GM12878 (cell line): ENCODE results near the gene MIER3. TPM values are rescaled to one million over a fixed set of nuclear protein-coding genes. Genes with fewer than 3 reads are reported as not detected.
A peak's percentile ranks its signal among the peaks of the same experiment; 100 is the strongest.

ENCODE experiments used
- ATAC-seq: fragments of 200-7000 bp; cut with Tn5 transposase; 3 replicates; pipeline ENCODE4 v1.9.1; 2020; ENCODE audit warnings: mild to moderate bottlenecking, moderate library complexity
- BruUV-seq: library from RNA; stranded (reverse); fragments of 400-500 nt; replicated peaks from 2 replicates; lab custom pipeline; 2021; lab: Mats Ljungman, UMichigan
- CTCF ChIA-PET: fragments of 300-600 bp; sonication (Branson Sonifier 250); formaldehyde crosslinking; extraction: SDS; loops from one replicate; lab custom pipeline; 2021; ENCODE audit warnings: inconsistent platforms; lab: Yijun Ruan, JAX
- POLR2A ChIA-PET: fragments of 350-600 bp; formaldehyde crosslinking; extraction: SDS; loops from one replicate; lab custom pipeline; 2021; ENCODE audit warnings: inconsistent platforms; lab: Charles Lee
- RAD21 ChIA-PET: fragments of 300-600 bp; sonication (Branson Sonifier 250); formaldehyde crosslinking; loops from one replicate; lab custom pipeline; 2023; ENCODE audit warnings: antibody characterized with exemption; ENCODE audit not compliant: unreplicated experiment; lab: Charles Lee
- SMC1A ChIA-PET: fragments of 300-600 bp; sonication (Branson Sonifier 250); formaldehyde crosslinking; loops from one replicate; lab custom pipeline; 2023; ENCODE audit not compliant: unreplicated experiment, uncharacterized antibody; lab: Charles Lee
- DNase-seq: peaks from one replicate; pipeline ENCODE4 v3.0.0-alpha.2; 2011; ENCODE audit warnings: low read depth, low spot score
- FAIRE-seq: peaks from 3 replicates; lab custom pipeline; 2011; peaks lifted over from hg19 to GRCh38; lab: Jason Lieb, UNC
- H2AFZ ChIP-seq: 2 replicates; pipeline ENCODE4 v1.6.0; 2011; ENCODE audit warnings: low read depth, low read length, control low read depth; ENCODE audit not compliant: control insufficient read depth
- H3K27ac ChIP-seq: 2 replicates; pipeline ENCODE4 v1.5.1; 2011; ENCODE audit warnings: control low read depth; ENCODE audit not compliant: control insufficient read depth, insufficient read depth
- H3K27me3 ChIP-seq, 2 experiments: replicated peaks in 1 of 2; 2 replicates each; pipeline versions ENCODE4 v1.6.0 to v1.6.1; 2011; ENCODE audit warnings: low read length in 1 of 2; ENCODE audit not compliant: control insufficient read depth in 2 of 2, insufficient read depth in 2 of 2
- H3K36me3 ChIP-seq, 2 experiments: 2 replicates each; pipeline ENCODE4 v1.5.1; 2011; ENCODE audit warnings: low read length in 1 of 2; ENCODE audit not compliant: control insufficient read depth in 2 of 2, insufficient read depth in 2 of 2
- H3K4me1 ChIP-seq: 2 replicates; pipeline ENCODE4 v1.6.1; 2011; ENCODE audit warnings: mild to moderate bottlenecking, low read length, moderate library complexity, mixed read lengths; ENCODE audit not compliant: control insufficient read depth, insufficient read depth
- H3K4me2 ChIP-seq: 2 replicates; pipeline ENCODE4 v1.6.0; 2011; ENCODE audit warnings: control low read depth; ENCODE audit not compliant: control insufficient read depth, insufficient read depth
- H3K4me3 ChIP-seq: fragments of 200-600 bp; sonication (generic); 2 replicates; pipeline ENCODE4 v1.5.1; 2016
- H3K79me2 ChIP-seq: 2 replicates; pipeline ENCODE4 v1.6.0; 2011; ENCODE audit warnings: low read length; ENCODE audit not compliant: control insufficient read depth, insufficient read depth
- H3K9ac ChIP-seq: 2 replicates; pipeline ENCODE4 v1.8.0; 2011; ENCODE audit warnings: low read length, control low read depth, mixed read lengths; ENCODE audit not compliant: control insufficient read depth, insufficient read depth
- H3K9me3 ChIP-seq: replicated peaks from 3 replicates; pipeline ENCODE4 v1.5.1; 2011; ENCODE audit warnings: mild to moderate bottlenecking, low read length; ENCODE audit not compliant: control insufficient read depth, insufficient read depth
- H4K20me1 ChIP-seq: 2 replicates; pipeline ENCODE4 v1.6.0; 2011; ENCODE audit not compliant: control insufficient read depth, insufficient read depth
- BRCA1 ChIP-seq: IDR thresholded peaks from 2 replicates; pipeline ENCODE4 v1.6.1; 2011; ENCODE audit warnings: low read depth, low read length, improper control_type of control experiment
- EGR1 ChIP-seq, 2 experiments: IDR thresholded peaks; 1 replicate in 1 of 2; 2 replicates in 1 of 2; pipeline ENCODE4 v1.6.1; 2011 to 2012; ENCODE audit warnings: low read depth in 2 of 2, low read length in 2 of 2, borderline replicate concordance in 1 of 2, mild to moderate bottlenecking in 1 of 2, moderate library complexity in 1 of 2
- FOXK2 ChIP-seq: fragments of 450-650 bp; IDR thresholded peaks from 2 replicates; pipeline ENCODE4 v1.6.1; 2017; ENCODE audit warnings: mild to moderate bottlenecking, moderate library complexity
- FOXM1 ChIP-seq: IDR thresholded peaks from 2 replicates; pipeline ENCODE4 v1.6.1; 2012; ENCODE audit warnings: low read depth, mild to moderate bottlenecking, inconsistent platforms, low read length, moderate library complexity
- HDAC2 ChIP-seq: fragments of 200-600 bp; sonication (generic); IDR thresholded peaks from 2 replicates; pipeline ENCODE4 v1.6.1; 2017
- IKZF1 ChIP-seq: fragments of 450-650 bp; conservative IDR thresholded peaks from 2 replicates; pipeline ENCODE4 v1.6.1; 2017; ENCODE audit warnings: antibody characterized with exemption, mild to moderate bottlenecking
- MTA2 ChIP-seq: fragments of 450-650 bp; IDR thresholded peaks from 2 replicates; pipeline ENCODE4 v1.6.1; 2016; ENCODE audit warnings: low read depth, mild to moderate bottlenecking, moderate library complexity
- MXI1 ChIP-seq: fragments of 150-350 bp; IDR thresholded peaks from 2 replicates; pipeline ENCODE4 v1.6.1; 2011; ENCODE audit warnings: low read depth, mild to moderate bottlenecking, inconsistent platforms, low read length, improper control_type of control experiment
- MYB ChIP-seq: fragments of 150-350 bp; IDR thresholded peaks from 2 replicates; pipeline ENCODE4 v1.6.1; 2014; ENCODE audit warnings: mild to moderate bottlenecking, low read depth, low read length, borderline replicate concordance
- PML ChIP-seq: IDR thresholded peaks from 2 replicates; pipeline ENCODE4 v1.6.1; 2012; ENCODE audit warnings: low read length, inconsistent platforms
- RB1 ChIP-seq: fragments of 450-650 bp; formaldehyde crosslinking; IDR thresholded peaks from 2 replicates; pipeline ENCODE4 v1.6.1; 2017; ENCODE audit warnings: mild to moderate bottlenecking, borderline replicate concordance
- RBBP5 ChIP-seq: fragments of 200-600 bp; sonication (generic); conservative IDR thresholded peaks from 2 replicates; pipeline ENCODE4 v1.6.1; 2016
- SMAD1 ChIP-seq: fragments of 450-650 bp; IDR thresholded peaks from 2 replicates; pipeline ENCODE4 v1.6.1; 2018; ENCODE audit warnings: mild to moderate bottlenecking, low read depth; ENCODE audit not compliant: partially characterized antibody
- SMC3 ChIP-seq: IDR thresholded peaks from 2 replicates; pipeline ENCODE4 v1.6.1; 2011; ENCODE audit warnings: low read length, improper control_type of control experiment, borderline replicate concordance
- SUPT20H ChIP-seq: IDR thresholded peaks from 2 replicates; pipeline ENCODE4 v1.6.1; 2011; ENCODE audit warnings: low read depth, mild to moderate bottlenecking, low read length, moderate library complexity, borderline replicate concordance; ENCODE audit not compliant: control insufficient read depth
- YY1 ChIP-seq: IDR thresholded peaks from 2 replicates; pipeline ENCODE4 v1.6.1; 2011; ENCODE audit warnings: low read depth, mild to moderate bottlenecking, low read length
- WGBS: methylation state at CpG from one replicate; pipeline ENCODE4 v1.1.6; 2016; ENCODE audit warnings: low lambda C conversion rate; ENCODE audit not compliant: insufficient replicate concordance, insufficient coverage; ENCODE audit errors: missing lambda C conversion rate; 5-methylcytosine and 5-hydroxymethylcytosine counted together
- in situ Hi-C: fragments of 300-500 bp; cut with MboI; formaldehyde crosslinking; loops from 9 replicates; pipeline ENCODE4 v1.14.3; 2018; ENCODE audit warnings: mixed read lengths
- intact Hi-C: fragments of 100-400 bp; cut with micrococcal nuclease; formaldehyde crosslinking; loops from one replicate; pipeline ENCODE4 v1.14.2; 2022; ENCODE audit not compliant: unreplicated experiment
- polyA plus RNA-seq, 11 experiments: library from polyadenylated mRNA; depleted of rRNA in 4 of 11; unstranded in 6 of 11; stranded (reverse) in 5 of 11; fragments of >200 nt; fragmentation: Nextera tagmentation in 4 of 11; fragmentation: Illumina TruSeq in 1 of 11; extraction: Ambion mirVana in 4 of 11; extraction: Trizol in 1 of 11; gene quantifications; 1 replicate in 1 of 11; 2 replicates in 10 of 11; pipeline versions ENCODE4 v1.2.1 to v1.2.3, GENCODE V29; 2011 to 2016; ENCODE audit warnings: inconsistent platforms in 2 of 11, missing spikeins in 2 of 11, low read depth in 1 of 11
- total RNA-seq, 4 experiments: library from RNA; depleted of rRNA in 3 of 4; stranded (reverse); fragments of >200 nt in 3 of 4; fragmentation: Illumina TruSeq in 1 of 4; extraction: Trizol in 1 of 4; gene quantifications; 2 replicates each; pipeline versions ENCODE4 v1.2.1 to v1.2.3, GENCODE V29; 2013 to 2021
- TF ChIP-seq, protein P1 (sequence below): fragments of 450-650 bp; formaldehyde crosslinking; IDR thresholded peaks from 2 replicates; pipeline ENCODE4 v1.4.0; 2022; ENCODE audit warnings: mild to moderate bottlenecking, moderate library complexity

The MIER3 gene
- total and polyA plus RNA-seq, 10 of the 15 experiments (the other 5 are each of a cell fraction or from before 2014, with no cell fraction given) = 2.9 to 14.6 (median 7.2) TPM

DNA sequence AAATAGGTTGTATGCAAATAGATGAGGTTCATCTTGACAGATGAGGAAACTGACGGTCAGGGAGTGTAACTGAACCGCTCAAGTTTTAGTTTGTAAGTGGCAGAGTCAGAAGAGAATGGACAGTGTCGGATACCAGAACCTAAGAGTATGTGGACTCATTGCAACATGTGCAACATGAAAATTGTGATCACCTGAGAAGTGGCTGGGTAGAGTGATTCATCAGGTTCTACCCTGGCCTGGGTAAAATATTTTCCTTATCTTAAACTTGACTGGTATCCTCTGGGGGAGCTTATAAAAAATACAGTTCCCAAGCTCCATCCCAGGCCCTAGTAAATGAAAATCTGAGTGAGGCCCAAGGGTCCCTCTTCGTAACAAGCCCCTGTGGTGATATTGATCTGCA lies 35.2 kb upstream of the MIER3 start:
- Histone ChIP-seq H3K9me3 (no peaks in the 10 kb centered on the region), H4K20me1 (no peaks in the 10 kb centered on the region), H3K9ac (no peak overlapping the region), H3K4me2 (no peak overlapping the region), H3K27me3 (no peaks in the 10 kb centered on the region), H3K4me1 (peaks cover 9% of the 10 kb centered on the region; the same call in 1 of the 2 replicates), H3K79me2 (no peaks in the 10 kb centered on the region), H3K4me3 (no peak overlapping the region), H3K27ac (no peak overlapping the region), H2AFZ (no peak overlapping the region), H3K36me3 (no peaks in the 10 kb centered on the region)
- WGBS = 89% methylated on average over 4 of the region's 4 CpGs
- POLR2A ChIA-PET = no interaction called here
- ATAC-seq = no peak
- CTCF ChIA-PET = interaction anchor here (1.0 kb wide), 1 partner anchor 9 kb away, joined by 6 read pairs; no protein-coding TSS in a partner anchor
- RAD21 ChIA-PET = interaction anchor here (0.6 kb wide), 1 partner anchor 10 kb away, joined by 3 read pairs; no protein-coding TSS in a partner anchor
- intact Hi-C loops (no loop called here), in situ Hi-C loops (no loop called here)
- FAIRE-seq = no peak
- DNase-seq = no peak
- SMC1A ChIA-PET = no interaction called here
- BruUV-seq = no TSS peak
- TF ChIP-seq MXI1 (no peak), RB1 (no peak), FOXK2 (no peak), MYB (no peak), HDAC2 (no peak), EGR1 (IDR thresholded peaks at IDR 0.05; ENCODE audit: borderline replicate concordance in 1 of 2, low read depth in 2 of 2, low read length in 2 of 2) (no peak)

DNA sequence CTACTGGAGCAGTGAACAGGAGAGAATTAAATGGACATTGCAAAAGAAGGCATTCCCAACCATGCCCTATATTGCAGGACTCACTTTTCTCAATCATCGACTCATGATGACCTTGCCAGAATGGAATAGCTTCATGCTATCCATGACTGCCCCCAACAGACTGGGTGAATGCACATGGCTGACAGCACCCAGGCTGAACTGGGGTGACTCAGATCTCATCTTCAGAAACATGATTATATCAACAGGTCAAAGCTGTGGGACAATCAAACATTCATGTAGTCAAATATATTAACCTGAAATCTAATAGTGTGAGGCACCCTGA lies 34.7 kb upstream of the MIER3 start:
- peak; percentile 67 for ATAC-seq
- ChIA-PET SMC1A (no interaction called here), CTCF (interaction anchor here (1.0 kb wide), 1 partner anchor 10 kb away, joined by 6 read pairs; no protein-coding TSS in a partner anchor), RAD21 (interaction anchor here (0.6 kb wide), 1 partner anchor 11 kb away, joined by 3 read pairs; no protein-coding TSS in a partner anchor), POLR2A (no interaction called here)
- Histone ChIP-seq H3K9ac (no peak overlapping the region), H4K20me1 (no peaks in the 10 kb centered on the region), H3K27ac (no peak overlapping the region), H3K4me1 (peaks cover 9% of the 10 kb centered on the region; the same call in 1 of the 2 replicates), H2AFZ (no peak overlapping the region), H3K27me3 (no peaks in the 10 kb centered on the region), H3K79me2 (no peaks in the 10 kb centered on the region), H3K4me3 (no peak overlapping the region), H3K36me3 (no peaks in the 10 kb centered on the region), H3K4me2 (no peak overlapping the region), H3K9me3 (no peaks in the 10 kb centered on the region)
- no peak for DNase-seq
- WGBS = 0% methylated on average over 1 of the region's 1 CpG
- intact Hi-C loops (no loop called here), in situ Hi-C loops (no loop called here)
- no peak for FAIRE-seq
- no TSS peak for BruUV-seq
- TF ChIP-seq YY1 (no peak), BRCA1 (no peak), SMC3 (no peak), SUPT20H (no peak), SMAD1 (no peak), RBBP5 (no peak), MTA2 (no peak), FOXM1 (no peak), EGR1 (IDR thresholded peaks at IDR 0.05; ENCODE audit: borderline replicate concordance in 1 of 2, low read depth in 2 of 2, low read length in 2 of 2) (no peak), IKZF1 (no peak), PML (no peak)
- TF ChIP-seq, protein P1, sequence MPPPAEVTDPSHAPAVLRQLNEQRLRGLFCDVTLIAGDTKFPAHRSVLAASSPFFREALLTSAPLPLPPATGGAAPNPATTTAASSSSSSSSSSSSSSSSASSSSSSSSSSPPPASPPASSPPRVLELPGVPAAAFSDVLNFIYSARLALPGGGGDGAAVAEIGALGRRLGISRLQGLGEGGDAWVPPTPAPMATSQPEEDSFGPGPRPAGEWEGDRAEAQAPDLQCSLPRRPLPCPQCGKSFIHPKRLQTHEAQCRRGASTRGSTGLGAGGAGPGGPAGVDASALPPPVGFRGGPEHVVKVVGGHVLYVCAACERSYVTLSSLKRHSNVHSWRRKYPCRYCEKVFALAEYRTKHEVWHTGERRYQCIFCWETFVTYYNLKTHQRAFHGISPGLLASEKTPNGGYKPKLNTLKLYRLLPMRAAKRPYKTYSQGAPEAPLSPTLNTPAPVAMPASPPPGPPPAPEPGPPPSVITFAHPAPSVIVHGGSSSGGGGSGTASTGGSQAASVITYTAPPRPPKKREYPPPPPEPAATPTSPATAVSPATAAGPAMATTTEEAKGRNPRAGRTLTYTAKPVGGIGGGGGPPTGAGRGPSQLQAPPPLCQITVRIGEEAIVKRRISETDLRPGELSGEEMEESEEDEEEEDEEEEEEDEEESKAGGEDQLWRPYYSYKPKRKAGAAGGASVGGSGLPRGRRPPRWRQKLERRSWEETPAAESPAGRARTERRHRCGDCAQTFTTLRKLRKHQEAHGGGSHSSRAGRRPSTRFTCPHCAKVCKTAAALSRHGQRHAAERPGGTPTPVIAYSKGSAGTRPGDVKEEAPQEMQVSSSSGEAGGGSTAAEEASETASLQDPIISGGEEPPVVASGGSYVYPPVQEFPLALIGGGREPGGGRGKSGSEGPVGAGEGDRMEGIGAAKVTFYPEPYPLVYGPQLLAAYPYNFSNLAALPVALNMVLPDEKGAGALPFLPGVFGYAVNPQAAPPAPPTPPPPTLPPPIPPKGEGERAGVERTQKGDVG (CRISPR knock-in tag) = no peak
